Measurements from ENCODE around the gene ASTE1.
A peak's percentile ranks its signal among the peaks of the same experiment; 100 is the strongest.
"Not testable (repeated sequence)": the region's sequence is repeated elsewhere in the genome, so short reads cannot be mapped to it uniquely, and the experiment has no call there.

The ASTE1 gene, protein sequence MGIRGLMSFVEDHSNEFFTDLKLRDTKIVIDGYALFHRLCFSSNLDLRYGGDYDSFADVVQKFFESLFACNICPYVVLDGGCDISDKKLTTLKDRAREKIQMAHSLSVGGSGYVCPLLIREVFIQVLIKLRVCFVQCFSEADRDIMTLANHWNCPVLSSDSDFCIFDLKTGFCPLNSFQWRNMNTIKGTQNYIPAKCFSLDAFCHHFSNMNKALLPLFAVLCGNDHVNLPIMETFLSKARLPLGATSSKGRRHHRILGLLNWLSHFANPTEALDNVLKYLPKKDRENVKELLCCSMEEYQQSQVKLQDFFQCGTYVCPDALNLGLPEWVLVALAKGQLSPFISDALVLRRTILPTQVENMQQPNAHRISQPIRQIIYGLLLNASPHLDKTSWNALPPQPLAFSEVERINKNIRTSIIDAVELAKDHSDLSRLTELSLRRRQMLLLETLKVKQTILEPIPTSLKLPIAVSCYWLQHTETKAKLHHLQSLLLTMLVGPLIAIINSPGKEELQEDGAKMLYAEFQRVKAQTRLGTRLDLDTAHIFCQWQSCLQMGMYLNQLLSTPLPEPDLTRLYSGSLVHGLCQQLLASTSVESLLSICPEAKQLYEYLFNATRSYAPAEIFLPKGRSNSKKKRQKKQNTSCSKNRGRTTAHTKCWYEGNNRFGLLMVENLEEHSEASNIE

DNA sequence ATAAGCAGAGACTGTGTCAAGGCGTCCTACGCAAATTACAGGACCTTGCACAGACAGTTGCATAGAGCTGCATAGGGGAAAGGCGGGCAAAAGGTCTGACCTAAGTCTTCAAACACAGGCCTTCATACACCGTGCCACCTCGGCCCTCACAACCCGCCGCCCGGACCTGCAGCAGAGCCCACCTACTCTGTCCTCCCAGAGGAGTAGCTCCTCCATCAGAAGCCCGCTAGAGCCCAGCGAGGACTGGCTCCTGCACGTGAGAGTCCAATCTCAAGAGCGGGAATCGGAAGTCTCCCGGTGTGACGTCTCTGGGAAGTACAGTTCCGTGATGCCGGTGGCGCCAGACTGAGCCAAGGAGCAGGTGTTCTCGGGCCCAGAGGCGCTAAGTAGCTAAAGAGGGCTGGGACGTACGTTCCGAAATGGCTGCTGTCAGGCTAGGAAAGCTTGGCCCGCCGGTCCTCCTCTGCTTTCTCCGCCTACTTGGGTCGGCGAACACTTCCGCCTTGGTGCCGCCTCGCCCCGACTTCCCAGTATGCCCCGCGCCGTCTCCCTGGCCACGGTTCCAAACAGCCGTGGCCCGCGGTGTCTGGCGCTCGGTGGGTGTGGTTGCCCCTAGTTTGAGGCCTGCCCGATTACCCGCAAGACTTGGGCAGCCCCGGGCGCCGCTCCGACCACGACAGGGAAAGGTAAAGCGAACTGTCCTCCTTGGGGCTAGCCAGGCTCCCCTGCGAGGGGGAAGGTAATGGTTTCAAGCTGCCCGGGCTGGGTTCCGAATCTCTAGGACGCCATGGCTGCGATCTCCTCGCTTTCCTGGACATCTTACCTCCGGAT lies at the start of gene ASTE1, which contains the start of gene NEK11:
TSS of gene ASTE1 (minus strand) at position 505 of the 831 bp plus-strand sequence. CDS start 1,519 bp downstream, outside the sequence.
TSS of gene NEK11 (plus strand) at position 557 of the 831 bp plus-strand sequence. CDS start 2,832 bp downstream, outside the sequence.
- DNase-seq, result peak; percentile 90 to 94 (median 93)

DNA sequence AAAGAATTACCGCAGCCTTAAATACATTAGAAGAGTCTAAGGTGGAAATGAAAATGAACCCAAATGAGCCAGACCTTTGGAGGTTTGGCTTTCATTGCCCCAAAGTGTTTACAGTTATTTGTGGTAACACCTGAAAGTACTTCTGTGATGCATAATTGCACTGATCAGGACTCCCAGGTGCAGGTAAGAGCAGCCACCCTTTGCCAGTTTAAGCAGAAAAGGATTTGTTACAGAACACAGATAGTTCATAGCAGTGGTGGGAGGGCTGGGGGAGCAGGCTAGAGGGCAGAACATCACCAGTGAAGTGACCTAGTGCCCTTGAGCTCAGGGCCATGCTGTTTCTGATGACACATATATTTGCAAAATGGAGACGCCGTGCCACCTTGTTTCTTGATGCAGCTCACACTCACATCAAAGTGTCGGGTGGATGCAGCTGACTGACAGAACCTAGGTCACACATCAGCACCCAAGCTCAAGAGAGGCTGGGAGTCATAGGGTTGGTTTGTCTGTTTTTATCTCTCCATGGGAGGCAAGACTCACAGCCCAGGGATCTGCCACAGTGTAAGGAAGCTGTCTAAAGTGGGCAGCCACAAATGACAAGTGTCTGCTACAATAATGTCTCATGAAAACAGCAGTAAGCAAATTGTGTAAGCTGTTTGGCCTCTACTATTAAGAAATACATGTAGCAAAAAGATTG lies 49.2 kb upstream of the ASTE1 start:
- no peak for DNase-seq

DNA sequence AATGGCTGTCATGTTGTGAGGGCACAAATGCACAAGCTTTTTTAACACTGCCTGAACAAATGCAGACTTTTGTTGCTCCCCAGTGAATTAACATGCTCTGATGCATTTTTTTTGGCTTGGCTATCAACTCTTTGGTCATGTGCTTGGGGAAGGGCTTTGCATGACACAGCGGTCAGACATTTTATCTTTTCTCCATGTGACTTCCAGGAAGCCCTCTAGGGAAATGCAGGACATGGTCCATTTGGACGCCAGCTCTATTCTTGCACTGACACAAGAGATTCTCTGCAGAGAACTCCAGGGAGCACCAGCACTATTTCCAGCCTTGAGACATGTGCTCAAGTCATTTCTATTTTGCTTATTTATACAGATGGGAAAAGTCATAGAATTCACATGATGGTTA lies 46.2 kb upstream of the ASTE1 start:
- DNase-seq, result peak in 2 of 3 donors; percentile 2 to 5

DNA sequence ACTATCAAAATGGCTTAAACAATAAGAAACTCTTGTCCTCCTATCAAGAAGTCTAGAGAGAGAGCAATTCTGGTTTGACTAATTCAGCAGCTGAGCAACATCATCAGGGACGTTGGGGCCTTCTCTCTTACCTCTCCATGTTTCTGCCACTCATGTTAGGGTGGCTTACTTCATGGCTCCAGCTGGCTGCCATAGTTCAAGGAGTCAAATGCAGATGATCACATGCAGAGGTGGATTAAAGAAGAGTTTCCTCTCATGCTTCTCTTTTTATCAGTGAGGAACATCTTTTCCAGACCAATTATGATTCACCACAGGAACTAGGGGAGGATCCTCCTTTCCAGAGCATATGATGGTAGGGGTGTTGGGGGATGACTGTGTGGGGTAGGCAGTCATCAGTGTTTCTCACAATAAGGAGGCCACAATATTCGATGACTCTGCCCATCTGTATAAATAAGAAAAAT lies 45.5 kb upstream of the ASTE1 start:
- DNase-seq, result peak; percentile 62 to 77 (median 68)

DNA sequence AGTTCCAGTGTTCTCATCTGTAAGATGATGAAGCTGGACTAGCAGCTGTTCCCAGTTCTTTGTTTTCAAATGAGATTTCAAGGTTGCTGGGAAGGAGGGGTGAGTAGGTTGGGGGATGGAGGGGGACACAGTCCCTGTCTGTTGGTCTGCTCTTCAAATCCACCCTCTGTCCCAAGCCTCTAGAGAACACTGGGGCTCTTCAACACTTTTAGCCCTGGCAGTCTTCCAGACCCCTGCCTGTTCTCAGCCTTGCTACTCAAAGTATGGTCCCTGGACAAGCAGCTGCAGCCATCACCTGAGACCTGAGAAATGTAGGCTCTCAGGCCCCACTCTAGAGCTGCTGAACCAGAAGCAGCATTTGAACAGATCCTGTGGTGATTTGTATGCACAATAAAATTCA lies 41.4 kb upstream of the ASTE1 start:
- DNase-seq, result no peak

DNA sequence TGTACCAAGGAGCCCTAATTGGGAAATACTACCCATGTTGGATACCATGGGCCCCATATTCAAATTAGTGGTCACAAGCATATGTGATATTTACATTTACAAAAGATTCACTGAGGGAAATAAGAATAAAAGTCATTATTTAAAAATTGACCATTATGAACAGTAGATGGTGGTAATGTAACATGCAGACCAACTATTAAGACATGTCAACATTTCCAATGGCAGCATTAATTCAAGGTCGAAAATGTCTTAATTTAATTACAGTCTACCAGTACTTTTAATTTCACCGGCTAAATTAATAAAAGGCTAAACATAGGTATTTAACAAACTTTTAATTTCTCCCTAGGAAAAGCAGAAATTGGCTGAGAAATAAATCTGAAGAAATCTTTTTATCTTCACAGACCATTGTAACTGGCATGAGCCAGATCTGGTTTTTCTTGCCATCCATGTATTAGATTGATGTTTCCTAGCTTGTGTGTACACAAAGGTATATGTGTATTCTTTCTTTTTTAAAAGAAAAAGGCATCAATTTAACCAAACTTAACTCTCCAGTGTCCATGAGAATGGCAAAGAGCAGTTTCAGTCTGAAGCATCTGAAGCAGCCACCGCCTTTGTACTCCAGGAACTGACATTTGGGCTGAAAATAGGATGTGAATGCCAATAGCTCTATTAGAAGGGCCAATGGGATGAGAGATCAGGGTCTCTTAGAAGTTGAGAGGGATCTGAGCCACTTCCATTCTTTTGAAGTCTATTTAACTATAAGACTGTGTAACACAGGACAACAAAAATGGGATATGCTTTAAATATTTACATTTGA lies 26.6 kb upstream of the ASTE1 start:
- DNase-seq, result peak in 1 of 3 donors; percentile 16

DNA sequence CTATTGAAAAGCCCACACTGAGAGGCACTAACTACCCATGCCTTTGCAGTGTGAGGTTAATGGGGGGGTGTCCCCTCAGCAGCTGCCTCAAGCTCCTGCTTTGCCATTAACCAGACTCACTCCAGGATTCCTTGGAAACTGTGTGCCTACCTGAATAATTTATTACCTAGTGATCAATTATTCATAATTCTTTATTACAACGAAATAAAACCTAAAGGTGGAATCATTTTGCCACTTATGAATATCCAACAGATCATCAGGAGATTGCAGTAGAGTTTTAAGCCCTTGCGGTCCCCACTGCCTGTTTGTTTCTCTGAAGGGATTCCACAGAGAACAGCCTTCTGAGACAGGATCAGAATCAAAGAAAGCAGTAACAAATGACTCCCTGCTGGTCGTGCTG lies 23.4 kb upstream of the ASTE1 start:
- no peak for DNase-seq

DNA sequence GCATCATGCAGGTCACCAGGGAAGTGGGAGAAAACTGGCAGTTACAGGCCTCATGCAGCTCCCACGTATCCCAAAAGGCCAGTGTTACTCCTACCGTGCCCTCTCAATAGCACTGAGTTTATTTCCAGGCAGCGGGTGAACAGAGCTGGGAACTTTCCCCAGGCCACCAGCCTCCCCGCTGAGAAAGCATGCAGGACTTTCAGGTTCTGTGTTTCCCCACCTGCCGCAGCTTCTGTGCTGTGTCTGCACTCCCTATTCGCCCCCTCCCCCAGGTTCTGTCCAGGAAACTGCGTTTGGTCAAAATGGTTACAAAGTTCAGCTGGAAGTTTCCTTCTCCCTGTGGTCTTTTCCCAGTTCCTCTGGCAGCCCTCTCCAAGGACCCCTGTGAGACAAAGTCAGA lies 21.4 kb upstream of the ASTE1 start:
- DNase-seq, result no peak

DNA sequence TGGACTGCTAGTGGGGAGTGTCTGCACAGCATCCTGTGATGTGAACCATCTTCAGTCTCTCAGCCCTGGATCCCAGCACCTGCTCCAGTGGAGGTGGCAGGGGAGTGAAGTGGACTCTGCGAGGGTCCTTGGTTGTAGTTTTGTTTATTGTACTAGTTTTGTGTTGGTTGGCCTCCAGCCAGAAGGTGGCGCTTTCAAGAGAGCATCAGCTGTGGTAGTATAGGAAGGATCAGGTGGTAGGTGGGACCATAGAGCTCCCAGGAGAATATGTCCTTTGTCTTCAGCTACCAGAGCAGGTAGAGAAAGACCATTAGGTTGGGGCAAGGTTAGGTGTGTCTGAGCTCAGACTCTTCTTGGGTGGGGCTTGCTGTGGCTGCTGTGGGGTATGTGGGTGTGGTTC lies 21.0 kb upstream of the ASTE1 start:
- DNase-seq, result no peak

DNA sequence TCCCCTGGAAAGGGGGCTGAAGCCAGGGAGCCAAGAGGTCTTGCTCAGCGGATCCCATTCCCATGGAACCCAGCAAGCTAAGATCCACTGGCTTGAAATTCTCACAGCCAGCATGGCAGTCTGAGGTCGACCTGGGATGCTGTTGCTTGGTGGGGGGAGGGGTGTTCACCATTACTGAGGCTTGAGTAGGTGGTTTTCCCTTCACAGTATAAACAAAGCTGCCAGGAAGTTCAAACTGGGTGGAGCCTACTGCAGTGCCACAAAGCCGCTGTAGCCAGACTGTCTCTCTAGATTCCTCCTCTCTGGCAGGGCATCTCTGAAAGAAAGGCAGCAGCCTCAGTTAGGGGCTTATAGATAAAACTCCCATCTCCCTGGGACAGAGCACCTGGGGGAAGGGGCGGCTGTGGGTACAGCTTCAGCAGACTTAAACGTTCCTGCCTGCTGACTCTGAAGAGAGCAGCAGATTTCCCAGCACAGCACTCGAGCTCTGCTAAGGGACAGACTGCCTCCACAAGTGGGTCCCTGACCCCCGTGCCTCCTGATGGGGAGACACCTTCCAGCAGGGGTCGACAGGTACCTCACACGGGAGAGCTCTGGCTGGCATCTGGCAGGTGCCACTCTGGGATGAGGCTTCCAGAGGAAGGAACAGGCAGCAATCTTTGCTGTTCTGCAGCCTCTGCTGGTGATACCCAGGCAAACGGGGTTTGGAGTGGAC lies 15.8 kb upstream of the ASTE1 start:
- DNase-seq, result not testable (repeated sequence)

DNA sequence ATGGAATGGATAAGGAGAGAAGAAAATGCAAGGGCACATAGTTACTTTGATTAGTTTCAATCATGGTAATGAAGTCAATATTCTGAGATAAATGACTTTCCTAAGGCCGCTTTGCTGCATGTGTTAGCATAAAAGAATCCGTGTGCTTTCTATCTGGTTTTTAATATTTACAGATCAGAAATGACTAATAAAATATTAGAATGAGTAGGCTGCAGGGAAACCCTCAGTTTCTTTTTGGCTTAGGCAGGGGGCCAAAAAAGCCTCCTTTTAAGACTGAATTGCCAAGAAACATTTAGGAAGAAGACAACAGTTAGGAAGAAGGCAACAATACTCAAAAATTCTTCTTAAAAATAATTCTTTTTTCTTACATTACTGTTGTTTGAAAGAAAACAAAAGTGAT lies 11.7 kb upstream of the ASTE1 start:
- DNase-seq, result no peak

DNA sequence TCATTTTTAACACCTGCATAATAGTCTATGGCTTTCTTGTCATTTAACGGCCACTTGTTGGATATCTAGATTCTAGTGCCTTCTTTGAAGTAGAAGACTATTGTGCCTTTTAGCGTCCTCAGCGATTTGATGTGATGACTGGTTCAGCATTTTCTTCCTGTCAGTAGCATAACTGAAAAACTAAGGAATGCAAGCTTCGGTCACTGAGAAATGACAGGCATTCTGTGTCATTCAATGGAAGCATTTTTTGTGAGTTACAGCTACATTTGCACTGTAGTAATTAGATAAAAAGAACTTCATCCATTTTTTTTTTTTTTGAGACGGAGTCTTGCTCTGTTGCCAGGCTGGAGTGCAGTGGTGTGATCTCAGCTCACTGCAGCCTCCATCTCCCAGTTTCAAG lies 10.4 kb upstream of the ASTE1 start:
- no peak for DNase-seq

DNA sequence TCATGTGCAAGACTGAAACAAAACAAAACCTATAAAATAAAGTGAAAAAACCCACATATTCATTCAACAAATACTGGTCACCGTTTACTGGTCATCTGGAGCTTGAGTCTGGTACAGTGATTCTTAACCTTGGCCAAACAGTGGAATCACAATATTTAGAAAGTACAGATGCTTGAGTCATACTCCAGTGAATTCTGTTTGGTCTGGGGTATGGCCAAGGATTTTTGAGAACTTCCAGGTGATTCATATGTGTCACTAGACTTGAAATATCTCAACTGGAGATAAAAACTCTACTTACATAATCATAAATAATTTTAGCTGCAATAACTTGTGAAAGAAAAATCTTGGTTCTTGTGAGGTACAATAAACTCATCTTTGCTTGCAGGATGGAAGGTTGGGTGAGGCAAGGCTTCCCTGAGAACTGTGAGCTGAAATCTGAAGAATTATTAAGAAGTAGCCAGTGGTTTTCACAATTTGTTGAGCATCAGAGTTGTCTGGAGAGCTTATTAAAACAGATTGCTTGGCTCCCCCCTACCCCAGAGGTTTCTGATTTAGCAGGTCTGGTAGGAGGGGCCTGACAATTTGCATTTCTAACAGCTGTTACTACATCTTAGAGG lies 9.7 kb upstream of the ASTE1 start:
- no peak for DNase-seq

DNA sequence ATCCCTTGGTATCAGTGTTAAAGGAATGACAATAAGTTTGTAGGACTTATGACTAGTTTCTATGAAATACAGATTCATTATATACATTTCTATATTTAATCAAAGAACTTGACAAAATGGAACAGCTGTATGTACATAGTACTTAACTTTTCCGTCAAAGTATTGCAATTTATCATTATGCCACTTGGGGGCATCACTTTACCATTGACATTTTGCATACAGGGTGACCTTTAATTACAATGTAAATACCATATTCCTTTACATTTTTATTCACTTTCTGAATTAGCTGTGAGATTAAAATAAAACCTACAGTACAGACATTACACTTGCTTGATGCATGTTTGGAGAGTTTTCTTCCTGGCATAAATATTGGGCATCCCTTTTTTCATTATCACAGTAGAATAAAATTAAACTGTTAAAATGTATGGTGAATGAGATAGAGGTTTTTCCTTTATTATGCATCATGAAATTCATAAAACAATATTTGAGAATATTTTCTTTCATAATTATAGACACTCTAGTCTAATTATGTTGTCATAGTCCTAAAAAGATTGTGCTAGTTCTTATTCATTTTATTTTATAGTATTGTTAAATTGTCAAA lies 7.0 kb upstream of the ASTE1 start:
- peak; percentile 60 to 81 (median 80) for DNase-seq

DNA sequence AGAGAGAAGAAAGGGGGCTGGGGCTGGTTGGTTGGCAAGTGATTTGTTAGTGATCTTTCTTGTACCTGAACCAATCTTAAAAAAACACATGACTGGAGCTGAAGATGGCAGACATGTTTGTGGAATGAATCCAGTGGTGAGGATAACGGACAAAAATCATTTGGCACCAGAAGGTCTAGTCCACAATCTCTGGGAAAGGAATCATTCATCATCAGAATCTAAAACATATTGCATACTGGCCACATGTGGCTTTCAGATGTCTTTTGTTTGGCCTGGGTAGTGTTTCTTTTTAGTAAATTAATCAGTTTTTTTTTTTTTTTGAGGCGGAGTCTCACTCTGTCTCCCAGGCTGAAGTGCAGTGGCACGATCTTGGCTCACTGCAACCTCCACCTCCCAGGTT lies 5.0 kb upstream of the ASTE1 start:
- DNase-seq, result no peak

DNA sequence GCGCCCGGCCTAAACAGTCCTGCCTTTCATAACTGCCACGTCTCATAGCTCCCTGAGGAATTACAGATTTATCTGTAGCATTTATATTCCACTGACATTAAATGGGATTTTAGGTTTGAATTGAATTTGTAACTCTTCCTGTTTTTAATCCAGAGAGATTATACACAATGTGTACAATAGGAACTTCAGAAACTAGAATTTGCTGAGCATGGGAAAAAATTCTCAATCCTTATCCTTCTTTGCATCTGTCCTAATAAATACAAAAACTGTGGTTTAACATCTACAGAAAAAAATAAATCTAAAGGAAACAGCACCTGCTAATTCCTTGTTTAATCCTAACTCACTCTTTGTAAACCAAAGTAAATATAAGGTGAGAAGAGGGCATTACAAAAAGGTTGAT lies 2.2 kb upstream of the ASTE1 start:
- no peak for DNase-seq

DNA sequence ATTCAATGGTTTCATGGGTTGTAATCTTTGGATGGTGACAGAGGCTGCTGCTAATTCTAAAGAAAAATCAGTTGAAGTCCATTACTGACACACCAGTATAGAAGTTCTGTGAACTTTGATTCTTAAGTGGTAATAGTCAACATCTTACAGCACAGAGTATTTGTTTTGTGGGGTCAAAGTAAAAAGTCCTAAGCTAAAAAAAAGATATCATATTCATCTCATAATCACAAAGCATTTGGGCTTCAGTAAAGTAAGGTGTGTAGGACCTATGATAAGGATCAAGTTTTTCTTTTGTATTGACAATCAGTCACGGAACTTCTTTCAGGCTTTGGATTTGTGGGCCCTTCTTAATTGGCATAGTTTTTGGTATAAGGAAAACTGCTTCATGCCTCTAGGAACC lies 1.1 kb downstream of the ASTE1 start:
- no peak for DNase-seq

DNA sequence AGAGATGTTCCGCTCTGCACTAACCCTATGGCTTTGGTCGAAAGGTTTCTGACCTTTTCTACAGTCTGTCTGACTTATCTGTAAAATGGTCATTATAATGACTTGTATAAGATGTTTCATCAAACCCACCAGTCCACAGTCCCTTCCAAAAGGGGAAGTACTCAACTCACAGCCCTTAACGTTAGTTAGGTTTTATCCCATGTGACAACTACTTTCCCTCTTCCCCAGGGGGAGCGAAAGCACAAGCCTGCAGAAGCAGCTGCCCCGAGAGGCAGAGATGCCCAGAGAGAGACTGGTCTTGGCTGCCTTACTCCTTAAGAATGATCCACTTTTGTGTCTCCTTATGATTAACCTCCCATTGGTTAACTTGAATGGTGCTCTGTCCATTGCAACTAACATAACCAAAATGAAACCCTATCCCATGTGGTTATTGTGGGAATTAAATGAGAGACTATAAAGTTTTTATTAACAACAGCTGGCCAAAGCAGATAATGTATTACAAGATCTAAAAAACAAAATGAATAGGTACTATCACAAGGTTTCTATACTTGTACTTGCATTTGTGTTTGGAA lies 6.4 kb downstream of the ASTE1 start:
- DNase-seq, result peak; percentile 64 to 82 (median 67)

DNA sequence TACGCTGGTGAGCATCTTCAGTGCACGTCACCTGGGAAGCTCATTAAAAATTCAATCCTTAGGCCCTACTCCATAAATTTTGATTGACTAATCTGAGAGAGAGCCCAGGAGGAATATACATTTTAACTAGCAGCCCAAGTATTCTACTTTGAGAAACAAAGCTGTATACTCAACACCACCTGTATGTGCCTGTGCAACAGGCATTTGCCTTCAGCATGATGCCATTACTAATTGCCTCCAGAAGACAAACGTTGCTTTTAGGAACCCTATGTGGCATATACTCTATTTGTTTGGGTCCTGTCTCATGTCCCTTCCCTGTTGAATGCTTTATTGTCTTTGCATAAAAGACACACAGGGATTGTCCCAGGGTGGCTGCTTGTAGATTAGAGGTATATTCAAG lies 7.7 kb downstream of the ASTE1 start:
- DNase-seq, result no peak

DNA sequence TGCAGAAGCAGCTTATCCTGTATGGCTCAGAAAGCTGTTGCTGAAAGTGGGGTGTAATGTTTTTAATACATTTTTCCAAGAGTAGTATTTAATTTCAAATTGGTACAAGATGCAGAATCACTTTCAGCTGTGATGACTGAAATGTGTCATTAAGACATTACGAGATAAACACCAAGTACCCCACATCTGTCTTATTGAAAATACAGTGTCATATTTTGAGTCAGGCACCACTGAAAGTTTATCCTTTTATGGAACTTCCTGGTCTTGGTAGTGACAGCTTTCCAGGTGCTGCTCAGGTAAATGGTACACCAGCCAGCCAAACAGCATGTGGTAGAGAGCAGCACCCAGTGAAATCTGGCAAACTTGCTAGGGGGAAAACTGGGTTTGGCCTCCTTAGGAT lies 16.9 kb downstream of the ASTE1 start:
- no peak for DNase-seq
